Sigmoid colon (tissue), 7 donors: ENCODE measurements around the gene PPM1A. TPM values are rescaled to one million over a fixed set of nuclear protein-coding genes. Genes with fewer than 3 reads are reported as not detected.
A peak's percentile ranks its signal among the peaks of the same experiment; 100 is the strongest.

Experiments used
- DNase-seq: peaks from one replicate; pipeline ENCODE4 v3.0.0-alpha.2; 2019
- H3K27ac ChIP-seq, 4 donors: fragments of 200-600 bp; sonication (generic); one replicate each; pipeline ENCODE4 v1.5.1; 2016 to 2019; ENCODE audit warnings: mild to moderate bottlenecking in 1 of 4
- H3K27me3 ChIP-seq, 3 donors: fragments of 200-600 bp; sonication (generic); one replicate each; pipeline ENCODE4 v1.5.1; 2019; ENCODE audit warnings: mild to moderate bottlenecking in 1 of 3
- H3K36me3 ChIP-seq, 4 donors: fragments of 200-600 bp; sonication (generic); one replicate each; pipeline ENCODE4 v1.5.1; 2016 to 2019
- H3K4me1 ChIP-seq, 4 donors: fragments of 200-600 bp; sonication (generic); one replicate each; pipeline ENCODE4 v1.5.1; 2017 to 2019
- H3K4me3 ChIP-seq, 4 donors: fragments of 200-600 bp; sonication (generic); one replicate each; pipeline ENCODE4 v1.5.1; 2017 to 2019; ENCODE audit warnings: mild to moderate bottlenecking in 2 of 4, moderate library complexity in 1 of 4
- H3K9me3 ChIP-seq, 4 donors: fragments of 200-600 bp in 3 of 4; sonication (generic) in 3 of 4; one replicate each; pipeline versions ENCODE4 v1.5.1 to v1.6.1; 2013 to 2019
- EP300 ChIP-seq, 4 donors: sonication (generic); formaldehyde crosslinking; IDR thresholded peaks; one replicate each; pipeline ENCODE4 v1.6.1; 2017; ENCODE audit warnings: antibody characterized with exemption in 4 of 4
- POLR2A ChIP-seq, 2 donors: fragments of 450-650 bp; IDR thresholded peaks; one replicate each; pipeline ENCODE4 v1.6.1; 2016; ENCODE audit warnings: antibody characterized with exemption in 2 of 2, mild to moderate bottlenecking in 2 of 2, moderate library complexity in 2 of 2
- POLR2AphosphoS5 ChIP-seq, 4 donors: sonication (generic); formaldehyde crosslinking; IDR thresholded peaks; one replicate each; pipeline ENCODE4 v1.6.1; 2017; ENCODE audit warnings: antibody characterized with exemption in 4 of 4
- WGBS, 2 donors: extraction: QIAGEN DNeasy Blood & Tissue Kit; methylation state at CpG; one replicate each; pipeline ENCODE4 v1.1.7; 2013; 5-methylcytosine and 5-hydroxymethylcytosine counted together
- intact Hi-C: fragments of 100-400 bp; cut with DNase I; formaldehyde crosslinking; loops from one replicate; pipeline ENCODE4 v1.15.1; 2023
- polyA plus RNA-seq, 3 donors: library from polyadenylated mRNA; stranded (reverse); fragments of 200-250 nt; gene quantifications; one replicate each; pipeline ENCODE4 v1.2.3, GENCODE V29; 2013
- total RNA-seq, 4 donors: library from RNA; depleted of rRNA; stranded (reverse); fragments of >200 nt; gene quantifications; one replicate each; pipeline ENCODE4 v1.1.0, GENCODE V29; 2016
- TF ChIP-seq, protein P1 (sequence below), 4 experiments: fragments of 450-650 bp in 3 of 4; fragments of 200-600 bp in 1 of 4; IDR thresholded peaks; one replicate each; pipeline ENCODE4 v1.5.1; 2016 to 2019; ENCODE audit warnings: antibody characterized with exemption in 4 of 4, mild to moderate bottlenecking in 3 of 4, moderate library complexity in 2 of 4
- donor health status: healthy with polysubstance abuse.
- donor health status: Bipolar disorder and iron deficiency.
- donor health status: healthy.

The PPM1A gene
- total and polyA plus RNA-seq, 7 donors = 34.9 to 116 (median 55.6) TPM

DNA sequence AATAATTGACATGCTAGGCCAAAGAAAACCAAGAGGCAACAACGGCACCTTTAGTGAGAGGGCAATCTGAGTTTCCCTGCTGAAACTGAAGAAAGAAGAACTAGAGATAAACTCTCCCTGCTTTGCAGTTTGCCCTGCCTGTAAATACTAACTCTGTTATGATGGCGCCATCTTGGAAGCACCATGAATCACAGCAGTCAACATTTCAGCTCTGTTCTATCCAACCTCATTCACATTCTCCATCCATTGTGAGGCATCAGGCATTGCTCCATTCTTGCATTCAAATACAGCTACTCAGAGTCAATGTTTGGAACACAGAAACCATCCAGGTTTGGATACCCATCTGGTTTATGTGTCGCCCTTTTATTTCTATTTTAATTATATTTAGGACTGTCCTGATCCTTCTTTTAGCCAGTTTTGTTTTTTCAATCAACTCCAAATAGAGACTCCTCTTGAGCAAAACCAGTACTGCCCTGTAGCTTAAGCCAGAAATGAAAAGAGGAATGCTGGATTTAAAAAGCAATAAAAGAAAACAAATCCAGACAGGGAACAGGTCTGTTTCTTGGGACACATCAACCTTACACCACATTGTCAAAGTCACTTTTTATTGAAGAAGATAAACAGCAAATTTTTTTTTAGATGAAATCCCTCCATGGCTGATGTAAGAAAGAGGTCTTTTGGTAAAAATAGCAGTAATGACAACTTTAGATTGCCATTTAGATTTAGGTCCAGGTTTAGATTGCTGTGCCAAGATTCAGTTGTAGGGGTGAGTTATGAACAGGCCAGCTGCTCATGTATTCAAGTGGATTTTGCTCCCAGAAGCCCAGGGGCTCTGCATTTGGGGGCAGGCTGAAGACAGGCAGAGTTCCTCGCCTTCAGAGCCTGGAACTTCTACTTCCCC, 33.3 kb upstream of the PPM1A start:
- H3K4me3 ChIP-seq = no peak overlapping the region
- peak overlapping the region; percentile 50 to 85 (median 73) for H3K27ac ChIP-seq
- DNase-seq = no peak
- intact Hi-C loops = loop anchor here (1.0 kb wide), 1 partner anchor 33 kb away; no protein-coding TSS in a partner anchor
- no peaks in the 10 kb centered on the region for H3K9me3 ChIP-seq
- peaks cover 0 to 50% (median 38%) of the 10 kb centered on the region in 4 donors for H3K4me1 ChIP-seq
- H3K27me3 ChIP-seq = no peaks in the 10 kb centered on the region
- no peaks in the 10 kb centered on the region for H3K36me3 ChIP-seq
- TF ChIP-seq EP300 (IDR thresholded peaks at IDR 0.05) = peak in 2 of 4 donors; percentile 2 to 31
- TF ChIP-seq, protein P1, sequence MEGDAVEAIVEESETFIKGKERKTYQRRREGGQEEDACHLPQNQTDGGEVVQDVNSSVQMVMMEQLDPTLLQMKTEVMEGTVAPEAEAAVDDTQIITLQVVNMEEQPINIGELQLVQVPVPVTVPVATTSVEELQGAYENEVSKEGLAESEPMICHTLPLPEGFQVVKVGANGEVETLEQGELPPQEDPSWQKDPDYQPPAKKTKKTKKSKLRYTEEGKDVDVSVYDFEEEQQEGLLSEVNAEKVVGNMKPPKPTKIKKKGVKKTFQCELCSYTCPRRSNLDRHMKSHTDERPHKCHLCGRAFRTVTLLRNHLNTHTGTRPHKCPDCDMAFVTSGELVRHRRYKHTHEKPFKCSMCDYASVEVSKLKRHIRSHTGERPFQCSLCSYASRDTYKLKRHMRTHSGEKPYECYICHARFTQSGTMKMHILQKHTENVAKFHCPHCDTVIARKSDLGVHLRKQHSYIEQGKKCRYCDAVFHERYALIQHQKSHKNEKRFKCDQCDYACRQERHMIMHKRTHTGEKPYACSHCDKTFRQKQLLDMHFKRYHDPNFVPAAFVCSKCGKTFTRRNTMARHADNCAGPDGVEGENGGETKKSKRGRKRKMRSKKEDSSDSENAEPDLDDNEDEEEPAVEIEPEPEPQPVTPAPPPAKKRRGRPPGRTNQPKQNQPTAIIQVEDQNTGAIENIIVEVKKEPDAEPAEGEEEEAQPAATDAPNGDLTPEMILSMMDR (IDR thresholded peaks at IDR 0.05) = no peak
- no peak for TF ChIP-seq POLR2A (IDR thresholded peaks at IDR 0.05)
- TF ChIP-seq POLR2AphosphoS5 (IDR thresholded peaks at IDR 0.05) = peak; percentile 53 to 85 (median 78)
- WGBS, 2 donors = 72 to 81% methylated on average over 4 of the region's 4 CpGs

DNA sequence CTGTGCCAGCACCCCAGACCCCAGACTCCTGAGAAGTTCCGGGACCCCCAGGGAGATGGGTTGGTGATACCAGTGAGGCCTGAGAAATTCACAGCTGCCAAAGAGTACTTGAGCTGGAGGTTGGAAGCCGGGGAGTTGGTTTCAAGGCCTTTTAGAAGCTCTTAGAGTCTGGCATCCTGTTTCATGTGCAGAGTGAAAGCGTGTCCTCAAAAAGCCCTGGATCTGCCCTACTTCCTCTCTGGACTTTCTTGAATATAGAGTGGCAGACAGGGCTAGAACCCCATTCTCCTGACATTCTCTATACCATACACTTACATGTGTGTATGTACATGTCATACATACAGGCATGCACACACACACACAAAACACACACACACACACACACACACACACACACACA, 31.3 kb upstream of the PPM1A start:
- no peaks in the 10 kb centered on the region for H3K27me3 ChIP-seq
- peaks cover 0 to 53% (median 42%) of the 10 kb centered on the region in 4 donors for H3K4me1 ChIP-seq
- no peak overlapping the region for H3K4me3 ChIP-seq
- TF ChIP-seq POLR2AphosphoS5 (IDR thresholded peaks at IDR 0.05) = no peak
- no peak for TF ChIP-seq EP300 (IDR thresholded peaks at IDR 0.05)
- TF ChIP-seq, protein P1 (IDR thresholded peaks at IDR 0.05) = no peak
- no peak for TF ChIP-seq POLR2A (IDR thresholded peaks at IDR 0.05)
- H3K27ac ChIP-seq = peak overlapping the region; percentile 50 to 85 (median 73)
- H3K9me3 ChIP-seq = no peaks in the 10 kb centered on the region
- no peaks in the 10 kb centered on the region for H3K36me3 ChIP-seq
- intact Hi-C loops = no loop called here
- 77 to 86% methylated on average over 3 of the region's 3 CpGs for WGBS, 2 donors
- no peak for DNase-seq

DNA sequence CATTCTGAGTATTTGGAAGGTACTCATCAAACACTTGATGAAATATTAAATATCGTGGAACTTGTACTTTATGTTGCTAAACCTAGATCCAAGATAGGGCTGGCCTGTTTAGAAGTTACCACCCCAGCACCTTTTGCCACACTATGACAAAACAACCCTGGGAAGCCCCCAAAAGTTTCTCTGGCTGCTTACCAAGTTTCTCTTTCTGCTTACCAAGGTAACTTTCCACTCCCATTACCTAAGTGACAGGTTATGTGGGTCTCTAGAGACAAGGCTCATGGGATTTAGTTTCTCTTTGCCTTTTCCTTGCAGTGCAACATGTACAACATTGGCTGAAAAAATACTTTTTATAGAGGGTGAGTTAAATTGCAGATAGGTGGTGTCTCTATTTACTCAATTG, 28.9 kb upstream of the PPM1A start:
- intact Hi-C loops = no loop called here
- WGBS, 2 donors = 84 to 95% methylated on average over 1 of the region's 1 CpG
- Histone ChIP-seq H3K27me3 (no peaks in the 10 kb centered on the region), H3K27ac (no peak overlapping the region), H3K4me1 (peaks cover 0 to 38% (median 30%) of the 10 kb centered on the region in 4 donors), H3K9me3 (no peaks in the 10 kb centered on the region), H3K4me3 (no peak overlapping the region), H3K36me3 (no peaks in the 10 kb centered on the region)
- no peak for DNase-seq
- TF ChIP-seq POLR2AphosphoS5 (IDR thresholded peaks at IDR 0.05) = no peak
- no peak for TF ChIP-seq POLR2A (IDR thresholded peaks at IDR 0.05)
- TF ChIP-seq EP300 (IDR thresholded peaks at IDR 0.05) = no peak
- TF ChIP-seq, protein P1 (IDR thresholded peaks at IDR 0.05) = no peak

DNA sequence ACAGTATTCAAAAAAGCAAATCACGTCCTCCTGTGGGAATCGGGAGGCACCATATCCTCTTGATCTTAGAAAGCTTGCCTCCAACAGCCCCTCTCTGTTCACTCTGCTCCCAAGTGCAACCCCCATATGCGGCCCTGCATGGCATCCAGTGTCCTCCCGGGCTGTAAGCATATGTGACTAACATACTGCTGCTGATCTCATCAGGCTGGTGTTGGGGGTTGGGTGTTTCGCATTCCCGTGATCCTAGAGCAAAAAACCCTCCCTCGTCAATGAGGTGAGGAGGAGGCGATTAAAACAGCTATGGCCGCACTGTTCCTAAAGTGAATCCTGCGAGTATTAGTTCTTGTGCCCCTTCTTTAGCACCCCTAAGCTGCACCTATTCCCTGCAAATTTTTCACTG, 28.1 kb upstream of the PPM1A start:
- 94 to 96% methylated on average over 10 of the region's 10 CpGs for WGBS, 2 donors
- intact Hi-C loops = no loop called here
- H3K27me3 ChIP-seq = no peaks in the 10 kb centered on the region
- no peaks in the 10 kb centered on the region for H3K36me3 ChIP-seq
- DNase-seq = no peak
- H3K27ac ChIP-seq = no peak overlapping the region
- no peak overlapping the region for H3K4me3 ChIP-seq
- TF ChIP-seq POLR2A (IDR thresholded peaks at IDR 0.05) = no peak
- no peak for TF ChIP-seq EP300 (IDR thresholded peaks at IDR 0.05)
- no peak for TF ChIP-seq POLR2AphosphoS5 (IDR thresholded peaks at IDR 0.05)
- TF ChIP-seq, protein P1 (IDR thresholded peaks at IDR 0.05) = no peak
- no peaks in the 10 kb centered on the region for H3K9me3 ChIP-seq
- peaks cover 0 to 33% (median 25%) of the 10 kb centered on the region in 4 donors for H3K4me1 ChIP-seq
